Stimulated activated CD4-positive, alpha-beta T cell treated with anti-CD3 and anti-CD28 coated beads, Interleukin-12 subunit alpha, Interleukin-12 subunit beta, amount 100 ng/mL, for 4 hours (primary cell): ENCODE data around the gene MACROD1.
"Not testable (repeated sequence)": the region's sequence is repeated elsewhere in the genome, so short reads cannot be mapped to it uniquely, and the experiment has no call there.

Source experiments
- DNase-seq: peaks from one replicate; pipeline ENCODE4 v3.0.0-alpha.2; 2020

The MACROD1 gene

DNA sequence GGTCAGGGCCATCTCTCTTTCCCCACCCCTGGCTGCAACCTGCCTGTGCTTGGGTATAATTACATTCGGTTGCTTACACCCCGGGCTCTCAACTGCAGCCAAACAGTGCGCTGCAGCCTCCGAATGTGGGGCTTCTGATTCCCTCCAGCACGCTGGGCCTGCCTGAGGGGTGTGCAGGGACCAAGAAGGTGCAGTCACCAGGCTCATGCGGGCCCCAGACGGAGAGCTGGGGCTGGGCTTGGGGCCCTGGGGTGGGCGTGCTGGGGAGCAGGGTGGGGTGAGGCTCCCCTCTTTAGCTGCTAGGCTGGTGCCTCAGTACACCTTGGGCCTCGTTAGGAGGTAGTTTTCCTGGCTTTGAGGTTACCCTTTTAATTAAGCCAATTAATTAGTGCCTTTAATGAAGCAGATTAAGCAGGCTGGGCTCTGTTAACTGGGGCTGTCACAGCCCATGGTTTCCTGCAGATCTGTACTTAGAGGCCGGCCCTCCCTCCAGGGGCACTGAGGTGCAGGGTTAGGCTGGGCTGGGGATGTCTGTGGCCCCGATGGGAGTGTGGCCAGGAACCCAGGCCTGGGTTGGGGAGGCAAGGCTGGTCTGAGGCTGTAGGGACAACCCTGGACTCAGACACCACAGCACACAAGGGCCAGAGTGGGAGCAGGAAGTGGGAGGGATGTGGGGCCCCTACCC, 112.8 kb downstream of the MACROD1 start:
- no peak for DNase-seq

DNA sequence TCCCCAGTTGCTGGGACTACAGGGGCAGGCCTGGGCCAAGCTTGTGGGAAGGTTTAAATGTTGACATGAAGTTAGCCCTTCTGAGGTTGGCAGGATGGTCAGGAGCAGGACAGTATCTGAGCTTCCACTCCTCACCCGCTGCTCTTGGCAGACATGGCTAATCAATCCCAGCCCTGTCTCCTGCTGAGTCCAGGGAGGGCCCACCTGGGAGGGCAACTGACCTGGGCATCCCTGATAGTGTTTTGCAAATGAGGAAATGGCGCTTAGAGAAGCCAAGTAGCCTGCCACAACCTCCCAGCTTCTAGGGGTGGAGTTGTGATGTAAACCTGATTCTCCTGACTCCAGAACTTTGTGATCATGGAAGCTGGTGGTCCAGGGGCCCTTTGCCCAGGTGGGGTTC, 113.5 kb downstream of the MACROD1 start:
- no peak for DNase-seq

GRCh38 chr11:64051297-64051696, 114.6 kb downstream of the MACROD1 start:
- no peak for DNase-seq

DNA sequence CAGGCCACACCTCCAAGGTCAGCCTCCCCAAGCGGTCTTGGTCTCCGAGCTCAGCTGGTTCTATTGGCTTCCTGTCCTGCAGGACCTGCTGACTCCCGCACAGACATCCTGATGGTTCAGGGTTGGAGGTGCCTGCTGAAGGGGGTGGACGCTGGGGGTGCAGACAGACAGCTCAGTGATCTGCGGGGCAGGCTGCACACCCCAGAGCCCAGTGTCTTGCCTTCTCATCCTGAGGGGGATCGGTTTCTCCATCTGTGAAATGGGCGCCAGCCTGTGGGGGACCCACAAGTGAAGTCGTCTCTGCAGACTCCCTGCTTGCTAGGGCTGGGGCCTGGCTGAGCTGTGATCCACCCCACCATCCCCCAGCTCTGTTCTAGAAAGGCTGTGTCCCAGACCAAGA, 116.4 kb downstream of the MACROD1 start:
- DNase-seq, result no peak

- DNase-seq, result no peak
Measured at GRCh38 chr11:64048042-64048854, 117.7 kb downstream of the MACROD1 start.

DNA sequence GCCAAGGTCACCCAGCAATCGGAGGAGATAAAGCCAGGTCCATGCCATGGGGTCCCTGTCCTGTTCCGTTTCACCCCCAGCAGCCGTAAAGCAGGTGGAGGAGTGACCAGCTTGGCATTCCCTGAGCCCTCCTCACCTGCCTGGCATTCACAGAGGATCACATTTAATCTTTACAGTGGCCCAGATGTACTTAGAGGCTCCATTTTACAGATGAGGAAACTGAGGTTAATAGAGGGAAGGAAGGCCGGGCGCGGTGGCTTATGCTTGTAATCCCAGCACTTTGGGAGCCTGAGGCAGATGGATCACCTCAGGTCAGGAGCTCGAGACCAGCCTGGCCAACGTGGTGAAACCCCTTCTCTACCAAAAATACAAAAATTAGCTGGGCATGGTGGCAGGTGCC, 118.5 kb downstream of the MACROD1 start:
- DNase-seq, result not testable (repeated sequence)

DNA sequence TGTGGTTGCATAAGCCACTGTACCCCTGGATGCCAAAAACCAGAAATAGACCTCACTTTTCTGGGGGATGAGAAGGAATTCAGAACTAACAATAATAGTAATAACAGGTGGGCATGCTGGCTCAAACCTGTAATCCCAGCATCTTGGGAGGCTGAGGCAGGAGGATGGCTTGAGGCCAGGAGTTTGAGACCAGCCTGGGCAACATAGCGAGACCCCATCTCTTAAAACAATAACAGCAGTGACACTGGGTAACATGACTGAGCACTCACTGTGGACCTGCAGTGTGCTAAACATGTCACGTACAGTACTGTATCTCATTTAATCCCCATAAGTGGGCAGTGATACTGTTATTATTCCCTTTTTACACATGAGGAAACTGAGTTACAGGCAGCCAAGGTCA, 120.2 kb downstream of the MACROD1 start:
- DNase-seq, result no peak

GRCh38 chr11:64044730-64045393, 121.1 kb downstream of the MACROD1 start:
- no peak for DNase-seq

GRCh38 chr11:64043545-64043944, 122.4 kb downstream of the MACROD1 start:
- DNase-seq, result no peak

GRCh38 chr11:64042301-64042700, 123.6 kb downstream of the MACROD1 start:
- no peak for DNase-seq

GRCh38 chr11:64041846-64042245, 124.1 kb downstream of the MACROD1 start:
- no peak for DNase-seq

DNA sequence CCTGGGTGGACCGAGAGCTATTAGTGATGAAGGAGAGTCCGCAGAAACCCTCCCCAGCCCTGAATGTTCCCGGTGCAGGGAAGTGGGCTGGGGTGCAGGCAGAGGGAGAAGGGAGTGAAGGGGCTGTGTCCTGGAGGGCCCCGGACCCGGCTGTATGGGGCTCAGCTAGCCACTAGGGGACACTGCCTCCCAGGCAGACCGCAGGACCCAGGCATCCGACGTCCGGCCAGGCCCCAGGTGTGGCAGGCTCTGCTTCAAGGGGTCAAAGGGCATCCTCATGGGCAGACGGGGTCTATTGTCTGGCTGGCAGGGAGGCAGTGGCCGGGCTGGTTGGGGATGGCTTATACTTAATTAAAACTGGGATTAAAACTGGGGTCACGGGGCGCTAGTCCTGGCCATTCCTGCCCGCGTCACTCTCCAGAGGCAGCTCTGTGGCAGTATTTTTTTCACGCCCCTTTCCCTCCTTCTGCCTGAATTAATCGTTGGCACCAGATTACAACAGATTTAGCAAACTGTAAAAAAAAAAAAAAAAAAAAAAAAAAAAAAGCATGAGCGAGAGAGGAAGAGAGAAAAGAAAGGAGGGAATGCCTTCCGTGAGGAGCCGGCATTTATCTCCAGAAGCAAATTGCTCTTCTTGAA, 125.1 kb downstream of the MACROD1 start:
- DNase-seq, result no peak

- no peak for DNase-seq
Measured at GRCh38 chr11:64039012-64039665, 126.8 kb downstream of the MACROD1 start.

DNA sequence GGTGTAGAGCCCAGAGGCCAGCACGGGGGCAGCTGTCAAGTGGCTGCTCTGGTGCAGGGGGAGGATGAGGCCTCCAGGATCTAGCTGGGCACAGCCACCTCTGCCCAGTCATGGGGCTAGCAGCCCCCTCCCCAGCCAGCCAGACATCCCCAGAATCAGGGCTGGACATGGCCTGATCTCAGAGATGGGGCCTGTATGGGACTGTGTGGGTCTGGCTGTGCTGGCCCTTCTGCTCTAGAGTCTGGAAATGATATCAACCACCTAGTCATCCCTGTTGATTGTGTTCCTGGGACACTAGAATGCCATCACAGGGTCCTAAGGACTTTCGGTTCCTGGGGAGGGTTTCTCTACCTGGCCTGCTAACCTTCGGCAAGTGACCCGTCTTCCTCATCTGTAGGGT, 127.4 kb downstream of the MACROD1 start:
- no peak for DNase-seq

DNA sequence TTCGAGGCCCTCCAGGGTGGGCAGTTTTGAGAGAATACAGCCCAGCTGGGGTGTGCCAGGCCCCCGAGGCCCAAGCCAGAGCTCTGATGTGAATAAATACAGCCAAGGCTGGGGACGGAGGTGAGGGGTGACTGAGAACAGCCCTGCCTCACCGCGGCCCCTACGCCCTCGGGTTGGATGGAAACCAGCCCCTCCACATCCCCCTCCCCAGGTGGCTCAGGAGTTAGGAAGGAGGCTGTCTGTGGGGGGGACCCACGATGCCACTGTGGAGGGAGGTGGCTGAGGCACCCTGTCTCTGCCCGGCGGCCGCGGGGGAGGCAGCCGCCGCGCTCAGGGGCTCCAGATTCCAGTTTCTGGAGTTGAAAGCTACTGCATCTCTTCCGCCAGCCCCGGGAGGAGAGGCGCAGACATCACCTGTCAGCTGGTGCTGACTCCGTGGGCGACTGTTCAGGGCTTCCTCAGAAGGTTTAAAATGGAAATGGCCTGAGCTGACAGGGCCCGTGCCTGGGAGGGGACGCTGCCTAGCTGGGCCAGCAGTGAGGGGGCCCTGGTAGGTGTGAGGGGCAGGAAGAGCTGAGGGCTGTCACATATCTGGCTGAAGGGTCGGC, 128.8 kb downstream of the MACROD1 start:
- DNase-seq, result no peak

DNA sequence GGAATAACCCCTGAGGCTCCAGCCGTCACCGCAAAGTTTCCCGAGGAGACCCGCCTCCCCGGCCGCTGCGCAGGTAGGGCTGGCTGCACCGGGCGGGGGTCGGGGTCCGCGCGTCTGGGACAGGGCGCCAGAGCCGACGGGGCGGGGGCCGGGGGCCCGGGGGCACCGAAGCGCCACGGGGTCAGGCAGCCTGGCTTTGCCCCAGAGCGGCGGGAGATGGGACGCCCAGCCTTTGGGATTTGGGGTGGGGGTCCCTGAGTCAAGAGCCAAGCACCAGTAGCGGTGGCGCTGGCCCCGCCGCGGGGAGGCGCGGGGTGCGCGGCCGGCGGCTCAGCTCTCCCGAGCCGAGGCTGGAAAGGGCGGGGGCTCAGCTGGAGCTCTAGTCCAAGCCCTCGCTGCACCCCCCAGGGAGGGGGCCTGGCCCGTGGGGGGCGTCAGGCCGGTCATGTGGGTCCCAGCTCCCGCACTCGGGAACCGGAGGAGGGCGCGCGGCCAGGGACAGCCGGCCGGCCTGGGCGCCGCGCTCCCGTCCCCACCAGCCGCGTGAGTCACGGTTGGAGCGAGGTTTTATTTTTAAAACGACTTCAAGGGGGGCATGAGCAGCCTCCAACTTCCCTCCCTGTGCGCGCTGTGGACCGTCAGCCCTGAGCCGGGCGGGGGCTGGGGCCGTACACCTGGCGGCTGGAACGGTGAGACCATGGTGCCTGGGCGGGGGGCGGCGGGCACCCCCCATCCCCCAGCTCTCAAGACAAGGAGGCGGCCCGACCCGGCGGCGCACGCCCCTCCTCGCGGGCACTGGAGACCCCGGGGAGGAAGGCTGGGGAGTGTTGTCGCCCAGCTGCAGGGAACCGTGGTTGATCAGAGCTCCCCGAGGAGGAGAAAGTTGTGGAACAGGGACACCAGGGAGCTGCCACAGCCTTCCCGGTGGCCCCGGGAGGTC, 129.6 kb downstream of the MACROD1 start:
- no peak for DNase-seq

GRCh38 chr11:64035576-64035975, 130.3 kb downstream of the MACROD1 start, which contains the start of gene FLRT1:
FLRT1 (plus strand) TSS chr11:64035931; CDS start chr11:64116268, 80,337 bp downstream.
- no peak for DNase-seq

- DNase-seq, result no peak
Measured at GRCh38 chr11:64035081-64035524, 130.8 kb downstream of the MACROD1 start.

- DNase-seq, result no peak
Measured at GRCh38 chr11:64034411-64034811, 131.5 kb downstream of the MACROD1 start.

- DNase-seq, result no peak
Measured at GRCh38 chr11:64032050-64032449, 133.9 kb downstream of the MACROD1 start.

DNA sequence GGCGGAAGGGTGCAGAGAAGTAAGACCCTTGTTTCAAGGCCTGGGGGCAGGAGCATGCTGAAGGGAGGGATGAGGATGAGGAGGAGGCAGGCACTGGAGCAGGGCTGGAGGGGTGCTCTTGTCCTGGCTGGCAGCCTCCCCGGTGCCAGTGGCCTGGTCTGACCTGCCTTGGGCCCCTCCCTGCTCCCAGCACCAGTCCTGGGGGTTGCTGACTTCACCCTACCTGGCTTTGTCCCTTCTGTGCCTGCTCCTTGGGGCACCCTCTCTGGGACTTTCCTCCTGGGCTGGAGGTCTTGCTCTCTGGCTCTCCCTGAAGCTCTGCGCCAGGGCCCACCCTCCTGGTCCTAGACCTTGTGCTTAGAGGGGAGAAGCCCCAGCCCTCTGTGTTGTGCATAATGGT, 134.9 kb downstream of the MACROD1 start:
- DNase-seq, result no peak
